ENCODE data around the gene TRIM63. TPM values are rescaled to one million over a fixed set of nuclear protein-coding genes. Genes with fewer than 3 reads are reported as not detected.

Gene TRIM63
- total RNA-seq, 3 donors from 2014 or later (not counting 1 experiment from before 2014, with no cell fraction given): not detected

DNA sequence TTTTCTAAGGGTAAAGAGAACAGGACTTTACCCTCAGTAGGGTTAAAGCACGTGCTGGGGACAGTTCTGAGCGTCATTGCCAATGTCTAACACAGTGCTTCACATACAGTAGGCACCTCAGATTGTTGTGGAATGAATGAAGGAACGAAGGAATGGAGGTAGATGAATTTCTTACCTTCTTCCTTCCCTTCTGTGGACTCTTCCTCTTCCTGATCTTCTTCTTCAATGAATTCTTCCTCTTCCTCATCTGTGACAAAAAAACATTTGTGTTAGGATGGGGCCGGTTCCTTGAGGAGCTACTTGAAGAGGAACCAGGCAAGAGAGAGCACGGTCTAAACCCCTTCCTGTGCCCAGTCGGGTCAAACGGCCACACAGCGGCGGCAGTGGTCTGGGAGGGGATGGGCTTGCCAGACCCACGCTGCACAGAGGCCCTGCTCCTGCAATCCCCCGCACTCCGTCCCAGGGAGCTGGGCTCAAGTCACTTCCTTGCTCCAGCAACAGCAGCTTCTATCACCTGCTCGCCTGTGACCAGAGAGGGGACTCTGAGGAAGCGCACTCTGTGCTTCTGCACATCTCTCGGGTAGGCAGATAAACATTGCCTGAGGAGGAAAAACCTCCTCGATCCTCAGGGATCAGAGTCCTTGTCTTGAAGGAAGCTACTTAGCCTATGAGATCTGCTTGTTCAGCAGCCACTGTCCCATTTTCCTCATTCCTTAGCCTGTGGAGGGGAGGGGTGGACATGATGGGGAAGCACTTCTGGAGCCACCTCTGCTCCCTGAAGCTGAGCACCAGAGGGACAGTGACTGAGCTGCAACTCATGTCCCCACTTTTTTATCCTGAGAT is 13.5 kb downstream of the TRIM63 start:
- no peaks in the 10 kb centered on the region for H3K36me3 Mint-ChIP-seq
- Histone ChIP-seq H3K36me3 (ENCODE audit: control insufficient read depth, insufficient read depth, low read length) (no peaks in the 10 kb centered on the region), H3K9me3 (ENCODE audit: control insufficient read depth, insufficient read depth, low read length) (no peaks in the 10 kb centered on the region), H3K4me3 (ENCODE audit: low read length) (no peak overlapping the region), H3K27ac (ENCODE audit: low read length) (no peak overlapping the region), H3K4me1 (ENCODE audit: control insufficient read depth, insufficient read depth, low read length) (no peaks in the 10 kb centered on the region), H3K27me3 (ENCODE audit: control insufficient read depth, insufficient read depth, low read length) (peaks cover 4% of the 10 kb centered on the region)
- no peak for DNase-seq
- H3K27me3 Mint-ChIP-seq (ENCODE audit: low read depth in 2 of 2): peaks cover 33 to 42% of the 10 kb centered on the region in 2 donors
- TF ChIP-seq, protein P1, sequence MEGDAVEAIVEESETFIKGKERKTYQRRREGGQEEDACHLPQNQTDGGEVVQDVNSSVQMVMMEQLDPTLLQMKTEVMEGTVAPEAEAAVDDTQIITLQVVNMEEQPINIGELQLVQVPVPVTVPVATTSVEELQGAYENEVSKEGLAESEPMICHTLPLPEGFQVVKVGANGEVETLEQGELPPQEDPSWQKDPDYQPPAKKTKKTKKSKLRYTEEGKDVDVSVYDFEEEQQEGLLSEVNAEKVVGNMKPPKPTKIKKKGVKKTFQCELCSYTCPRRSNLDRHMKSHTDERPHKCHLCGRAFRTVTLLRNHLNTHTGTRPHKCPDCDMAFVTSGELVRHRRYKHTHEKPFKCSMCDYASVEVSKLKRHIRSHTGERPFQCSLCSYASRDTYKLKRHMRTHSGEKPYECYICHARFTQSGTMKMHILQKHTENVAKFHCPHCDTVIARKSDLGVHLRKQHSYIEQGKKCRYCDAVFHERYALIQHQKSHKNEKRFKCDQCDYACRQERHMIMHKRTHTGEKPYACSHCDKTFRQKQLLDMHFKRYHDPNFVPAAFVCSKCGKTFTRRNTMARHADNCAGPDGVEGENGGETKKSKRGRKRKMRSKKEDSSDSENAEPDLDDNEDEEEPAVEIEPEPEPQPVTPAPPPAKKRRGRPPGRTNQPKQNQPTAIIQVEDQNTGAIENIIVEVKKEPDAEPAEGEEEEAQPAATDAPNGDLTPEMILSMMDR (IDR thresholded peaks at IDR 0.05): no peak
- 36% methylated on average over 14 of the region's 16 CpGs for WGBS (ENCODE audit: insufficient coverage)
- intact Hi-C loops (cut with micrococcal nuclease): no loop called here
- no peak overlapping the region for H3K27ac Mint-ChIP-seq
- no peaks in the 10 kb centered on the region for H3K4me1 Mint-ChIP-seq
- no peak for ATAC-seq
- no peaks in the 10 kb centered on the region for H3K9me3 Mint-ChIP-seq
- no peak overlapping the region for H3K4me3 Mint-ChIP-seq

DNA sequence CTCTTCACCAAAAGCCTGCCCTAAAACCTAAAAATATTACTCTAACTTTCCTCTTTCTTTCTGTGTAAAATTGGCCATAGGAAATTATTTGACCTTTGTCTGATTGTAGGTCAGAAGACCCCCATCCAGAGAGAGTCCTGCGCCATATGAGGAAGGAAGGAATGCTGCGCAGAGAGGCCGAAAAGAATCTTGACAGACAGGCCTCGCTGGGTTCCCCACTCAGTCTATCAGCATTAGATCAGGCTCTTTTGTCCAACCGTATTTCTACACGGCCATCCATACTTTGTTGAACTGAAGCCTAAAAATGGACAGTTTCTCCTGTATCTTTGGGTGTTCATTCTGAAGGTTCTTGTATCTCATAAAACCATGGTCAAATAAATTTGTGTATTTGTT is 17.2 kb downstream of the TRIM63 start:
- 91% methylated on average over 6 of the region's 6 CpGs for WGBS (ENCODE audit: insufficient coverage)
- ATAC-seq: no peak

DNA sequence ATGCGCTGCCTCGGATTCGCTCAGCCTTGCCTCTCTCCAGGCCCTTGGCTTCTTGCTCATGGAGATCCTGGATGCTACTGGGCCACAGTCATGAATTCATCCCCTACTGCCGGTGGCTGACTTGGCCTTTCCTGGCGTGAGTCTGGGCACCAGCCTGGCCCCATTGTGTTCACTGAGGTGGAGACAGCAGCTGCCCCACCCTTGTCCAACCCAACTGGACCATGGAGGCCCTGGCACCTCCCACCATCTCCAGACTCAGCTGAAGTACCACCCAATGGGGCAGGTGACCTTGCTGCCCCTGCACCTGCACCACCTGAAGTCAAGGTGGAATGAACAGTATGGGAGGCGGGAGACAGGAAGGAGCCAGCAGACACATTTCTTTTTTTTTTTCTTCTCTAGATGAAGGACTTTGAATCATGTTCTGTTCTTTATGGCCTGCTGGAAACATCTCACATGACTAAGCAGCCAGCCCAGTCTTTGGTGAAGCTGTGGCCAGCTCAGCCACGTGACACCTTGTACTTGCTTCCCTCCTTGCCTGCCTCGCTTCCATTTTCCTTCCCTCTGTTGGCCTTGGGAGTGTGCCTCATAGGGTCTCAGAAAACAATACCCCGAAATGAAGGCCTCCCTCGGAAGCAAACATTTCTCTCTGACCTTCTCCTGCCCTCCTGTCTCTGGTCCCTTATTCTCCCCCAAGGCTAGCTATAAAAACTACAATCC is 17.7 kb downstream of the TRIM63 start:
- Mint-ChIP-seq H3K27me3 (ENCODE audit: low read depth in 2 of 2) (peaks cover 39 to 50% of the 10 kb centered on the region in 2 donors), H3K36me3 (no peaks in the 10 kb centered on the region), H3K4me3 (no peak overlapping the region), H3K4me1 (no peaks in the 10 kb centered on the region), H3K27ac (no peak overlapping the region), H3K9me3 (no peaks in the 10 kb centered on the region)
- no peak for DNase-seq
- no peaks in the 10 kb centered on the region for H3K9me3 ChIP-seq (ENCODE audit: control insufficient read depth, insufficient read depth, low read length)
- peaks cover 17% of the 10 kb centered on the region for H3K27me3 ChIP-seq (ENCODE audit: control insufficient read depth, insufficient read depth, low read length)
- TF ChIP-seq, protein P1 (IDR thresholded peaks at IDR 0.05): no peak
- no peaks in the 10 kb centered on the region for H3K4me1 ChIP-seq (ENCODE audit: control insufficient read depth, insufficient read depth, low read length)
- no peaks in the 10 kb centered on the region for H3K36me3 ChIP-seq (ENCODE audit: control insufficient read depth, insufficient read depth, low read length)
- 77% methylated on average over 10 of the region's 10 CpGs for WGBS (ENCODE audit: insufficient coverage)
- H3K4me3 ChIP-seq (ENCODE audit: low read length): no peak overlapping the region
- intact Hi-C loops (cut with micrococcal nuclease): no loop called here
- ATAC-seq: no peak
- no peak overlapping the region for H3K27ac ChIP-seq (ENCODE audit: low read length)

More for the DNA sequence above, 17.2 kb downstream of the TRIM63 start:
- H3K4me3 ChIP-seq (ENCODE audit: low read length): no peak overlapping the region
- Mint-ChIP-seq H3K9me3 (no peaks in the 10 kb centered on the region), H3K27ac (no peak overlapping the region), H3K36me3 (no peaks in the 10 kb centered on the region), H3K27me3 (ENCODE audit: low read depth in 2 of 2) (peaks cover 36 to 50% of the 10 kb centered on the region in 2 donors), H3K4me3 (no peak overlapping the region), H3K4me1 (no peaks in the 10 kb centered on the region)
- TF ChIP-seq, protein P1 (IDR thresholded peaks at IDR 0.05): no peak
- H3K27ac ChIP-seq (ENCODE audit: low read length): no peak overlapping the region
- DNase-seq: no peak
- no peaks in the 10 kb centered on the region for H3K9me3 ChIP-seq (ENCODE audit: control insufficient read depth, insufficient read depth, low read length)
- H3K36me3 ChIP-seq (ENCODE audit: control insufficient read depth, insufficient read depth, low read length): no peaks in the 10 kb centered on the region
- H3K4me1 ChIP-seq (ENCODE audit: control insufficient read depth, insufficient read depth, low read length): no peaks in the 10 kb centered on the region
- peaks cover 14% of the 10 kb centered on the region for H3K27me3 ChIP-seq (ENCODE audit: control insufficient read depth, insufficient read depth, low read length)
- intact Hi-C loops (cut with micrococcal nuclease): no loop called here
